T-cell (primary cell): ENCODE results near the gene OPA3. TPM values are rescaled to one million over a fixed set of nuclear protein-coding genes. Genes with fewer than 3 reads are reported as not detected.

Source experiments
- ATAC-seq, 4 experiments: fragments of 200-7000 bp in 3 of 4; fragments of 150-1000 bp in 1 of 4; cut with Tn5 transposase; replicated peaks in 1 of 4; 1 replicate in 3 of 4; 2 replicates in 1 of 4; pipeline ENCODE4 v1.10.0; 2021; ENCODE audit warnings: moderate library complexity in 3 of 4, mild to moderate bottlenecking in 2 of 4, moderate number of reproducible peaks in 1 of 4
- CTCF ChIA-PET, 2 donors: fragments of 300-600 bp; sonication (Branson Sonifier 250); formaldehyde crosslinking; loops; one replicate each; lab custom pipeline; 2022; ENCODE audit warnings: antibody characterized with exemption in 2 of 2; lab: Charles Lee
- POLR2A ChIA-PET, 2 donors: fragments of 300-600 bp; sonication (Branson Sonifier 250); formaldehyde crosslinking; loops; one replicate each; lab custom pipeline; 2022; ENCODE audit warnings: antibody characterized with exemption in 2 of 2; lab: Charles Lee
- DNase-seq, 35 experiments: peaks; one replicate each; pipeline versions ENCODE4 v3.0.0 to v3.0.0-alpha.2; 2013 to 2023
- H3K27ac ChIP-seq: one replicate; pipeline ENCODE4 v1.5.1; 2013; ENCODE audit warnings: low read length
- H3K27me3 ChIP-seq, 2 experiments: replicated peaks in 1 of 2; 1 replicate in 1 of 2; 2 replicates in 1 of 2; pipeline versions ENCODE4 v1.6.1 to v1.7.0; 2013; ENCODE audit warnings: low read length in 1 of 2, mixed read lengths in 1 of 2; ENCODE audit not compliant: control insufficient read depth in 2 of 2, insufficient read depth in 2 of 2; ENCODE audit errors: extremely low read depth in 1 of 2
- H3K36me3 ChIP-seq, 2 donors: 1 replicate in 1 of 2; 2 replicates in 1 of 2; pipeline versions ENCODE4 v1.6.1 to v1.7.0; 2013; ENCODE audit warnings: low read length in 1 of 2; ENCODE audit not compliant: control insufficient read depth in 2 of 2, insufficient read depth in 1 of 2; ENCODE audit errors: extremely low read depth in 1 of 2
- H3K4me1 ChIP-seq, 2 experiments: 1 replicate in 1 of 2; 2 replicates in 1 of 2; pipeline versions ENCODE4 v1.6.1 to v1.7.0; 2013; ENCODE audit warnings: low read length in 2 of 2, mixed read lengths in 1 of 2; ENCODE audit not compliant: insufficient read depth in 2 of 2, control insufficient read depth in 1 of 2; ENCODE audit errors: extremely low read depth in 1 of 2
- H3K4me3 ChIP-seq, 2 donors: 1 replicate in 1 of 2; 2 replicates in 1 of 2; pipeline versions ENCODE4 v1.5.1 to v1.7.0; 2013; ENCODE audit warnings: mild to moderate bottlenecking in 2 of 2, low read length in 1 of 2, moderate library complexity in 1 of 2; ENCODE audit not compliant: control insufficient read depth in 1 of 2; ENCODE audit errors: extremely low read depth in 1 of 2
- H3K9me3 ChIP-seq: 2 replicates; pipeline ENCODE4 v1.7.0; 2013
- H3K27ac Mint-ChIP-seq, 2 donors: one replicate each; pipeline ENCODE4 v1.8.0; 2020 to 2021; ENCODE audit warnings: mild to moderate bottlenecking in 2 of 2, mixed read lengths in 2 of 2
- H3K27me3 Mint-ChIP-seq, 2 donors: one replicate each; pipeline ENCODE4 v1.8.0; 2021 to 2022; ENCODE audit warnings: mixed read lengths in 2 of 2
- H3K36me3 Mint-ChIP-seq: one replicate; pipeline ENCODE4 v1.8.0; 2021; ENCODE audit warnings: mixed read lengths
- H3K4me1 Mint-ChIP-seq, 3 donors: one replicate each; pipeline ENCODE4 v1.8.0; 2020 to 2022; ENCODE audit warnings: mixed read lengths in 3 of 3, mild to moderate bottlenecking in 1 of 3
- H3K4me3 Mint-ChIP-seq, 3 donors: one replicate each; pipeline ENCODE4 v1.8.0; 2020 to 2022; ENCODE audit warnings: mild to moderate bottlenecking in 3 of 3, mixed read lengths in 3 of 3, moderate library complexity in 3 of 3
- H3K9me3 Mint-ChIP-seq, 3 donors: one replicate each; pipeline ENCODE4 v1.8.0; 2020 to 2022; ENCODE audit warnings: mixed read lengths in 3 of 3
- WGBS: methylation state at CpG from one replicate; pipeline ENCODE4 v1.1.5; 2013; ENCODE audit warnings: missing lambda C conversion rate; ENCODE audit not compliant: insufficient coverage; 5-methylcytosine and 5-hydroxymethylcytosine counted together
- total RNA-seq, 35 experiments: library from RNA in 6 of 35; stranded (reverse) in 6 of 35; fragments of 120-200 nt in 1 of 35; gene quantifications; one replicate each; pipeline versions ENCODE4 v1.2.1 to v1.2.4 and lab custom pipeline; 2013 to 2026

The OPA3 gene
- total RNA-seq, 5 donors from 2014 or later (not counting 1 experiment from before 2014, with no cell fraction given): 7.9 to 11.4 (median 9.6) TPM

- Histone ChIP-seq H3K9me3 (no peaks in the 10 kb centered on the region), H3K36me3 (no peaks in the 10 kb centered on the region), H3K27me3 (no peaks in the 10 kb centered on the region), H3K4me3 (no peak overlapping the region), H3K27ac (no peak overlapping the region), H3K4me1 (peaks cover 11 to 45% of the 10 kb centered on the region in 2 experiments)
- Mint-ChIP-seq H3K4me1 (peaks cover 30 to 42% (median 32%) of the 10 kb centered on the region in 3 donors), H3K36me3 (peaks cover 5% of the 10 kb centered on the region), H3K9me3 (no peaks in the 10 kb centered on the region), H3K27ac (no peak overlapping the region), H3K27me3 (no peaks in the 10 kb centered on the region), H3K4me3 (no peak overlapping the region)
- WGBS: 40% methylated on average over 1 of the region's 5 CpGs
- CTCF ChIA-PET: no interaction called here
- DNase-seq (no peak), ATAC-seq (no peak)
- POLR2A ChIA-PET: interaction anchor here in 1 of 2 donors (0.6 kb wide), 2 partner anchors 12 to 1722 kb away, joined by 3 read pairs; no protein-coding TSS in a partner anchor
Measured at GRCh38 chr19:45502111-45502510, 82.5 kb downstream of the OPA3 start.

- CTCF ChIA-PET: no interaction called here
- WGBS: no CpG with 5 or more reads among the region's 2 CpGs
- Mint-ChIP-seq H3K4me3 (no peak overlapping the region), H3K27me3 (no peaks in the 10 kb centered on the region), H3K36me3 (peaks cover 5% of the 10 kb centered on the region), H3K4me1 (peaks cover 34 to 44% (median 34%) of the 10 kb centered on the region in 3 donors), H3K9me3 (no peaks in the 10 kb centered on the region), H3K27ac (no peak overlapping the region)
- Histone ChIP-seq H3K27ac (no peak overlapping the region), H3K4me1 (peaks cover 11 to 44% of the 10 kb centered on the region in 2 experiments), H3K4me3 (no peak overlapping the region), H3K36me3 (no peaks in the 10 kb centered on the region), H3K27me3 (no peaks in the 10 kb centered on the region), H3K9me3 (no peaks in the 10 kb centered on the region)
- POLR2A ChIA-PET: interaction anchor here in 1 of 2 donors (0.6 kb wide), 2 partner anchors 12 to 1723 kb away, joined by 3 read pairs; no protein-coding TSS in a partner anchor
- ATAC-seq (no peak), DNase-seq (no peak)
Measured at GRCh38 chr19:45501730-45502014, 82.9 kb downstream of the OPA3 start.

GRCh38 chr19:45500918-45501729 lies 83.5 kb downstream of the OPA3 start:
- WGBS: 100% methylated on average over 4 of the region's 8 CpGs
- H3K9me3 ChIP-seq: no peaks in the 10 kb centered on the region
- Mint-ChIP-seq H3K36me3 (peaks cover 5% of the 10 kb centered on the region), H3K27me3 (no peaks in the 10 kb centered on the region), H3K4me3 (peak overlapping the region; percentile 4 to 19 (median 13)), H3K27ac (peak overlapping the region in 1 of 2 donors; percentile 63), H3K9me3 (no peaks in the 10 kb centered on the region), H3K4me1 (peaks cover 32 to 42% (median 34%) of the 10 kb centered on the region in 3 donors)
- H3K4me1 ChIP-seq: peaks cover 15 to 46% of the 10 kb centered on the region in 2 experiments
- peaks cover 0 to 2% of the 10 kb centered on the region in 2 experiments for H3K27me3 ChIP-seq
- no peak for DNase-seq
- no peak overlapping the region for H3K27ac ChIP-seq
- no peak for ATAC-seq
- CTCF ChIA-PET: interaction anchor here in 1 of 2 donors (0.5 to 0.6 kb wide), 2 partner anchors 9 to 37 kb away, joined by 3 read pairs; no protein-coding TSS in a partner anchor
- H3K36me3 ChIP-seq: no peaks in the 10 kb centered on the region
- POLR2A ChIA-PET: interaction anchor here in 1 of 2 donors (0.6 kb wide), 2 partner anchors 11 to 1723 kb away, joined by 3 read pairs; no protein-coding TSS in a partner anchor
- no peak overlapping the region for H3K4me3 ChIP-seq

GRCh38 chr19:45499196-45500180 lies 85.1 kb downstream of the OPA3 start:
- no peak overlapping the region for H3K27ac ChIP-seq
- peak overlapping the region; percentile 57 to 91 (median 62) for H3K4me3 Mint-ChIP-seq

GRCh38 chr19:45498411-45499195 lies 86.0 kb downstream of the OPA3 start, which contains the start of gene PPM1N:
TSS of gene PPM1N (plus strand) at chr19:45498443. CDS start at chr19:45498473, 30 bp downstream.
- POLR2A ChIA-PET: no interaction called here
- Histone ChIP-seq H3K4me3 (peak within 1 kb of the TSS; percentile 41 to 63), H3K36me3 (no peaks in the 10 kb centered on the region), H3K27ac (no peak within 1 kb of the TSS), H3K27me3 (peaks cover 12 to 18% of the 10 kb centered on the region in 2 experiments), H3K9me3 (no peaks in the 10 kb centered on the region), H3K4me1 (peaks cover 14 to 40% of the 10 kb centered on the region in 2 experiments)
- peaks cover 5% of the 10 kb centered on the region for H3K36me3 Mint-ChIP-seq
- peaks cover 30 to 42% (median 38%) of the 10 kb centered on the region in 3 donors for H3K4me1 Mint-ChIP-seq
- H3K9me3 Mint-ChIP-seq: no peaks in the 10 kb centered on the region
- peak within 1 kb of the TSS; percentile 73 to 82 for H3K27ac Mint-ChIP-seq
- H3K27me3 Mint-ChIP-seq: peaks cover 6 to 7% of the 10 kb centered on the region in 2 donors
- DNase-seq (peak in 34 of 35 experiments; percentile 41 to 83 (median 59)), ATAC-seq (peak; percentile 65 to 71 (median 70))
- WGBS: 6% methylated on average over 89 of the region's 89 CpGs
- H3K4me3 Mint-ChIP-seq: peak within 1 kb of the TSS; percentile 72 to 91 (median 80)
- CTCF ChIA-PET: interaction anchor here in 1 of 2 donors (0.6 kb wide), 2 partner anchors 18 to 159 kb away, joined by 3 read pairs; no protein-coding TSS in a partner anchor

More at GRCh38 chr19:45499196-45500180, 85.1 kb downstream of the OPA3 start:
- Histone ChIP-seq H3K36me3 (no peaks in the 10 kb centered on the region), H3K9me3 (no peaks in the 10 kb centered on the region), H3K4me3 (peak overlapping the region; percentile 35 to 60), H3K27me3 (peaks cover 9 to 12% of the 10 kb centered on the region in 2 experiments), H3K4me1 (peaks cover 14 to 40% of the 10 kb centered on the region in 2 experiments)
- H3K4me1 Mint-ChIP-seq: peaks cover 30 to 39% (median 36%) of the 10 kb centered on the region in 3 donors
- peak overlapping the region; percentile 47 to 74 for H3K27ac Mint-ChIP-seq
- ATAC-seq (peak in 3 of 4 experiments; percentile 3 to 33 (median 7)), DNase-seq (peak in 30 of 35 experiments; percentile 27 to 74 (median 50))
- peaks cover 6 to 7% of the 10 kb centered on the region in 2 donors for H3K27me3 Mint-ChIP-seq
- peaks cover 5% of the 10 kb centered on the region for H3K36me3 Mint-ChIP-seq
- H3K9me3 Mint-ChIP-seq: no peaks in the 10 kb centered on the region
- CTCF ChIA-PET: interaction anchor here (0.6 kb wide), 2 partner anchors 64 to 160 kb away, joined by 3 read pairs; no protein-coding TSS in a partner anchor
- WGBS: 18% methylated on average over 29 of the region's 37 CpGs
- POLR2A ChIA-PET: interaction anchor here in 1 of 2 donors (0.6 kb wide), 1 partner anchor 22 kb away, joined by 5 read pairs; no protein-coding TSS in a partner anchor
